ENCODE data around the gene PDZK1IP1.

Gene PDZK1IP1, protein sequence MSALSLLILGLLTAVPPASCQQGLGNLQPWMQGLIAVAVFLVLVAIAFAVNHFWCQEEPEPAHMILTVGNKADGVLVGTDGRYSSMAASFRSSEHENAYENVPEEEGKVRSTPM

DNA sequence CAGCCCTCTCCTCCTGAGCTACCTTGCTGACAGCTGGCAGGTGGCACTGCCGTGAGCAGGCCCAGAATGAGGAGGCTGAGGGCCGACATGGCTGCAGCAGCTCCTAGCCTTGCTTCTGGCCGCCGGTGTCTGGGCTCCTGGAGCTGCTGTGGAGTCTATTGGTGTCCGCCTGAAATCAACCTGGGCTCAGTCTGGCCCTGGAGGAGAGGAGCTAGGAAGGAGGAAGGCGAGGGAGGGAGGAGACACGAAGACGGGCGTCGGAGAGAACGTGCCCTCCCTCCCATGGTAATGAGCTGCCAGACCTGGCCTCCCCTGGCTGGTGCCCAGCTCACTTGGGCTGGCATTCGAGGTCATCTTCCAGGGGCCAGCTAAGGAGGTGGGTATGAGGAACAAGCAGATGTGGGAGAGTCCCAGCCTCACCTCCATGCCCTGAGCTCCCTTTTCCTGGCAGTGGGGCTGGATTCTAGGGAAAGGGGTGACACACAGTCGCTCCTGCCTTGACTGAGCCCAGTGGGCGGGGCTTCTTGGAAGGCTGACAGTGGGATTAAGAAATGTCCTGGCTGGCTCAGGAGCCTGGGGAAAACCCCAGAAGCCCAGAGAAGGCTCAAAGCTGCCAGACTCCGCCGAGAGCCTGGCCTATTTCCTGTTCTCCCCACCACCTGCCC lies at the start of gene PDZK1IP1:
Gene PDZK1IP1, minus strand, starts transcription at position 193 of the 665 bp plus-strand sequence. Its CDS starts 104 bp downstream, at position 89.
- Histone ChIP-seq H3K9me3 (no peaks in the 10 kb centered on the region), H3K36me3 (no peaks in the 10 kb centered on the region), H3K4me1 (ENCODE audit: control insufficient read depth in 1 of 2, insufficient read depth in 1 of 2, low read depth in 1 of 2, low read length in 1 of 2) (no peaks in the 10 kb centered on the region), H3K4me3 (ENCODE audit: low read depth in 1 of 2, low read length in 1 of 2) (no peak within 1 kb of the TSS), H3K27ac (no peak within 1 kb of the TSS), H3K27me3 (no peaks in the 10 kb centered on the region)
- TF ChIP-seq, protein P1, sequence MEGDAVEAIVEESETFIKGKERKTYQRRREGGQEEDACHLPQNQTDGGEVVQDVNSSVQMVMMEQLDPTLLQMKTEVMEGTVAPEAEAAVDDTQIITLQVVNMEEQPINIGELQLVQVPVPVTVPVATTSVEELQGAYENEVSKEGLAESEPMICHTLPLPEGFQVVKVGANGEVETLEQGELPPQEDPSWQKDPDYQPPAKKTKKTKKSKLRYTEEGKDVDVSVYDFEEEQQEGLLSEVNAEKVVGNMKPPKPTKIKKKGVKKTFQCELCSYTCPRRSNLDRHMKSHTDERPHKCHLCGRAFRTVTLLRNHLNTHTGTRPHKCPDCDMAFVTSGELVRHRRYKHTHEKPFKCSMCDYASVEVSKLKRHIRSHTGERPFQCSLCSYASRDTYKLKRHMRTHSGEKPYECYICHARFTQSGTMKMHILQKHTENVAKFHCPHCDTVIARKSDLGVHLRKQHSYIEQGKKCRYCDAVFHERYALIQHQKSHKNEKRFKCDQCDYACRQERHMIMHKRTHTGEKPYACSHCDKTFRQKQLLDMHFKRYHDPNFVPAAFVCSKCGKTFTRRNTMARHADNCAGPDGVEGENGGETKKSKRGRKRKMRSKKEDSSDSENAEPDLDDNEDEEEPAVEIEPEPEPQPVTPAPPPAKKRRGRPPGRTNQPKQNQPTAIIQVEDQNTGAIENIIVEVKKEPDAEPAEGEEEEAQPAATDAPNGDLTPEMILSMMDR (IDR thresholded peaks at IDR 0.05): no peak

DNA sequence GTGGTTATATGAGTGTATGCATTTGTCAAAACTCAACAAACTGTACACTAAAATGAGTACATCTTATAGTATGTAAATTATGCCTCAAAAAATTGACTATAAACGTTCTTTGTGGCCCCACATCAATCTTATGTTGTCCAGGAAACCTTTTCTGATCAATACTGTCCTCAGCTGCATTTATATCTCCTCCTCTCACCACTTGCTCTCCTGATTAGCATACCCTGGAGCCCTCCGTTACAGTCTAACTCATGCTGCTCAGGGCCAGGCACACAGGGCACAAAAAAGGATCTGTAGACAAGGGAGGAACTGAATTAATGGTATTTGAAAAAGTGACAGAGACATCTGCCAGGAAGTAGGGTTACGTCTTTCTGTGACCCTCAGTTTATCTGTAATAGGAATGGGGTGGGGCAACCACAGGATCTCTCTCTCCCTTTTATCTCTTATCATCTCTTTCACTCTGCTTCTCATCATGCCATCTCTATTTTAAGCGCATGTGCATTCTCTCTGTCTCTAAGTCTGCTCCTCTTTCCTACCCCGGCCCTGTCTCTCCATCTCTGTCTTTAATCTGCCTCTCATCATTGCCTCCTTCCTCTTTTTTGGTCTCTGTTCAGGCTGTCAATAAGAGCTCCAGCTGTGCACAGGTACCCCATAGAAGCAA lies 49.2 kb upstream of the PDZK1IP1 start:
- Histone ChIP-seq H3K36me3 (no peaks in the 10 kb centered on the region), H3K27ac (no peak overlapping the region), H3K9me3 (no peaks in the 10 kb centered on the region), H3K4me1 (ENCODE audit: control insufficient read depth in 1 of 2, insufficient read depth in 1 of 2, low read depth in 1 of 2, low read length in 1 of 2) (no peaks in the 10 kb centered on the region), H3K27me3 (peaks cover 85% of the 10 kb centered on the region), H3K4me3 (ENCODE audit: low read depth in 1 of 2, low read length in 1 of 2) (no peak overlapping the region)
- TF ChIP-seq, protein P1 (IDR thresholded peaks at IDR 0.05): no peak

DNA sequence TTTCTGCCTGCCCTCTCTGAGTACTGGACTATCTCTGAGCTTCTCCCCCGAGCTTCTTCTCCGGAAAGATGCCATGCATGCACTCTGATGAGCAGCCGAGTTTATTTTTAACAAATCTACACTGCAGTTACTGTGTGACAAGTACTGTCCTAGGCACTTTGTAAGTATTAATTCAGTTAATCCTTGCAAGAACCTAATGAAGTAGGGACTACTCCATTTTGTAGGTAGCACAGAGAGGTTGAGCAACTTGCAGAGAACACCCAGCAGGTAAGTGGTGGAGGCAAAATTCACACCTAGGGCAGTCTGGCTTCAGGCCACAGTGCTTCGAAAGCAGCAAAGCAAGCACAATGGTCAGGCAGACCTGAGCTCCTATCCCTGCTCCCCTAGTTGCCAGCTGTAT lies 46.0 kb upstream of the PDZK1IP1 start:
- TF ChIP-seq, protein P1 (IDR thresholded peaks at IDR 0.05): no peak
- H3K9me3 ChIP-seq: no peaks in the 10 kb centered on the region
- no peaks in the 10 kb centered on the region for H3K36me3 ChIP-seq
- H3K27ac ChIP-seq: no peak overlapping the region
- no peak overlapping the region for H3K4me3 ChIP-seq (ENCODE audit: low read depth in 1 of 2, low read length in 1 of 2)
- H3K27me3 ChIP-seq: peaks cover 95% of the 10 kb centered on the region
- peaks cover 13 to 17% of the 10 kb centered on the region in 2 experiments for H3K4me1 ChIP-seq (ENCODE audit: control insufficient read depth in 1 of 2, insufficient read depth in 1 of 2, low read depth in 1 of 2, low read length in 1 of 2)

DNA sequence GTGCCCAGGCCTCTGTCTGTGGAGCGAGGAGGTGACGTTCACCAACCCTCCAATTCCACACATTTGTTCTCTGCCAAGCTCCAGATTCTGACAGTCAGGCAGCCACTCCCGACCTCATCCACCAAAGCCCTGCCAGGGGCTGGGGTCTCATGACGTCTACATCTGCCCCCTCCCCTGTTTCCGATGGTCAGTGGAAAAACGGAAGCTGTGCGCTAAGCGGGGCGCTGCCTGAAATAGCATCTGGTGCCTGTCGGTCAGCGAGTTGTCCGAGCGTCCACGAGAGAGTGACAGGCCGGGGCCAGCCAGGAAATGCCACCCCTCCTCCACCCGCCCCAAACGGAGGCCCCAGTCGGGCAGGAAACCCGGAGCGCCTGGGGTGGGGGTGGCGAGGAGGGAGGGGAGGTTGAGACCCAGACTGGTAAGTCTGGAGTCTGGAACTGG lies 45.4 kb upstream of the PDZK1IP1 start:
- no peaks in the 10 kb centered on the region for H3K9me3 ChIP-seq
- peaks cover 100% of the 10 kb centered on the region for H3K27me3 ChIP-seq
- H3K4me1 ChIP-seq (ENCODE audit: control insufficient read depth in 1 of 2, insufficient read depth in 1 of 2, low read depth in 1 of 2, low read length in 1 of 2): peaks cover 19 to 23% of the 10 kb centered on the region in 2 experiments
- no peak overlapping the region for H3K4me3 ChIP-seq (ENCODE audit: low read depth in 1 of 2, low read length in 1 of 2)
- H3K36me3 ChIP-seq: no peaks in the 10 kb centered on the region
- TF ChIP-seq, protein P1 (IDR thresholded peaks at IDR 0.05): no peak
- no peak overlapping the region for H3K27ac ChIP-seq

DNA sequence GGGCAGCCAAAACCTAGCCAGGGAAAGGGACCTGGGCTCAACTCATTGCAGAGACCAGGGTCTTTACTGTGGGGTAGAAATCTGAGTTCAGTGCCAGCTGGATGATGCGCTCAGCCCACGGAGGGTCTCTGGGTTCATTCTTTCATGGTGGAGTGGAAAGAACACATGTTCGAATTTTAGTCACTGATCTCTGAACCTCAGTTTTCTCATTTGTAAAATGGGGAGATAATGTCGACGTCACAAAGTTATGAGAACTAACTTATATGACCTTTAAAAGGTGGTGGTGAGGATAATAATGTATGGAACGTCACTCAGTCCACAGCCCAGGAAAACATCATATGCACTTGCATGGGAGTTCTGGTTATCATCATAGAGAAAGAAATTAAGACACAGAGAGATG lies 43.4 kb upstream of the PDZK1IP1 start:
- H3K36me3 ChIP-seq: no peaks in the 10 kb centered on the region
- H3K4me1 ChIP-seq (ENCODE audit: control insufficient read depth in 1 of 2, insufficient read depth in 1 of 2, low read depth in 1 of 2, low read length in 1 of 2): peaks cover 19 to 32% of the 10 kb centered on the region in 2 experiments
- no peak overlapping the region for H3K27ac ChIP-seq
- H3K27me3 ChIP-seq: peaks cover 100% of the 10 kb centered on the region
- no peaks in the 10 kb centered on the region for H3K9me3 ChIP-seq
- no peak overlapping the region for H3K4me3 ChIP-seq (ENCODE audit: low read depth in 1 of 2, low read length in 1 of 2)
- TF ChIP-seq, protein P1 (IDR thresholded peaks at IDR 0.05): no peak

Measured in neutrophil (primary cell).